ENCODE measurements around the gene IGSF9B.

DNA sequence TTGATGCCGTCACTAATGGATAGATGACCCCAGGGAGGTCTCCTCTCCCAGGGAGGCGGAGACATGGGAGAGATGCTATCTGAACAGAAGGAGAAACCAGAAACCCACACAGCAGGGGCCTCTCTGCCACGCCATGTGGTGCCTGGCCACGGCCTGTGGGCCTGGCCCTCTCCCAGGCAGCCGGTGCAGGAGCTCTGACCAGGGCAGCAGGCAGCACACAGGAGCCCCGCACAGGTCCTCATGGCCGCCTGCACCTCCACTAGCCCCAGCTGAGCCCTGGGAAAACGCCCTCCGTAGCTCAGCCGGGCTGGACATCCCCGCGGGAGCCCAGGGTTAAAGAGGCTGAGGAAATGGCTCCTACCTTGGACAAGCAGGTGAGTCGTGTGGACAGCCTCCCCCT lies 19.8 kb downstream of the IGSF9B start:
- TF ChIP-seq, protein P1, sequence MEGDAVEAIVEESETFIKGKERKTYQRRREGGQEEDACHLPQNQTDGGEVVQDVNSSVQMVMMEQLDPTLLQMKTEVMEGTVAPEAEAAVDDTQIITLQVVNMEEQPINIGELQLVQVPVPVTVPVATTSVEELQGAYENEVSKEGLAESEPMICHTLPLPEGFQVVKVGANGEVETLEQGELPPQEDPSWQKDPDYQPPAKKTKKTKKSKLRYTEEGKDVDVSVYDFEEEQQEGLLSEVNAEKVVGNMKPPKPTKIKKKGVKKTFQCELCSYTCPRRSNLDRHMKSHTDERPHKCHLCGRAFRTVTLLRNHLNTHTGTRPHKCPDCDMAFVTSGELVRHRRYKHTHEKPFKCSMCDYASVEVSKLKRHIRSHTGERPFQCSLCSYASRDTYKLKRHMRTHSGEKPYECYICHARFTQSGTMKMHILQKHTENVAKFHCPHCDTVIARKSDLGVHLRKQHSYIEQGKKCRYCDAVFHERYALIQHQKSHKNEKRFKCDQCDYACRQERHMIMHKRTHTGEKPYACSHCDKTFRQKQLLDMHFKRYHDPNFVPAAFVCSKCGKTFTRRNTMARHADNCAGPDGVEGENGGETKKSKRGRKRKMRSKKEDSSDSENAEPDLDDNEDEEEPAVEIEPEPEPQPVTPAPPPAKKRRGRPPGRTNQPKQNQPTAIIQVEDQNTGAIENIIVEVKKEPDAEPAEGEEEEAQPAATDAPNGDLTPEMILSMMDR (IDR thresholded peaks at IDR 0.05) = no peak
- no peak for TF ChIP-seq POLR2A (IDR thresholded peaks at IDR 0.05)

Data from adrenal gland (tissue), 5 donors.